ENCODE data around the gene RPL36. TPM values are rescaled to one million over a fixed set of nuclear protein-coding genes. Genes with fewer than 3 reads are reported as not detected.

The RPL36 gene
- total RNA-seq, 6 donors from 2014 or later = 290 to 626 (median 442) TPM

DNA sequence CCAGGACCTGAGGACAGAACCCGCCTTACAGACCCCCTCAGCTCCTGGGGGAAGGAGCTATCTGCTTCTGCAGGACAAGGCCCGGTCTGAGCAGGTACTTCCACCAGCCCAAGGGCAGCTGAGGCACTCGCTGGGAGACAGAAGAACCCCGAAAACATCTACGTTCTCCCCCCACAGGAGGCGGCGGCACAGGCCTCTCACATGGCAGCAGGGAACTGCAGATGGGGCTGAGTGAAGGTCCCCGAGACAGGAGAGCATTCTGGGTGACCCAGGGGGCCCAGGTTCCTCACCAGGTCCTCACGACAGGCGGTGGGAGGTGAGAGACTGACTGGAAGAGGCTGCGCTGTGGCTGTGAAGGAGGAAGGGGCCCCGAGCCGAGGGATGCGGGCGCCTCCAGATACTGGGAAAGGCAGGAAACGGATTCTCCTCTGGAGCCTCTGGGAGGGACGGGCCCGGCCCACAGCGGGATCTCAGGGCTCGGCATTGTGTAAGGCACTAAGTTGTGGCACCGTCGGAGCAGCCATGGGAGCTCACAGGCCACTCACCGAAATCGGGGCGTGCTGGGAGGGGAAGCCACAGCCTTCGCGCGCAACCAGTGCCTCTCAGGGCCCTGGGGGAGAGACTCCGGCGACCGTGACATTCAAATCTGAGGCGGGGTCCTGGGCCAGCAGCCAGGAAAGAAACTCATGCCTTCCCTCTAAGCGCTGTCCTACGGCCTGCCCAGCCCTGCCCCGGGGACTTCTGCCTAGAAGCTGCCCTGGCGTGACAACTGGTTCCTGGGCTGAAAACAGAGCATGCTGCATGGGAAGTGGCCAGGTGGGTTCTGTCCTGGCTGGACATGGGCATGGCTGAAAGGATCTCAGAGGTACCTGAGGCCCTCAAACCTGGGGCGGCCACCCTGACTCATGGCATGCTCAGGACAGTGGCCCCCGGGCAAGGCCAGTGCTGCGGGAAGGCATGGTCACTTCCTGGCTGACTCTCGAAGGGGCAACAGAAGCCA is 14.0 kb downstream of the RPL36 start:
- Histone ChIP-seq H3K4me3 (no peak overlapping the region), H3K9me3 (no peaks in the 10 kb centered on the region), H3K27me3 (no peaks in the 10 kb centered on the region), H3K27ac (no peak overlapping the region), H3K36me3 (peaks cover 23 to 88% (median 72%) of the 10 kb centered on the region in 4 donors), H3K4me1 (no peaks in the 10 kb centered on the region)
- peak in 1 of 2 donors; percentile 66 for DNase-seq
- 95 to 97% methylated on average over 22 to 35 of the region's 40 CpGs for WGBS, 2 donors
- TF ChIP-seq, protein P1, sequence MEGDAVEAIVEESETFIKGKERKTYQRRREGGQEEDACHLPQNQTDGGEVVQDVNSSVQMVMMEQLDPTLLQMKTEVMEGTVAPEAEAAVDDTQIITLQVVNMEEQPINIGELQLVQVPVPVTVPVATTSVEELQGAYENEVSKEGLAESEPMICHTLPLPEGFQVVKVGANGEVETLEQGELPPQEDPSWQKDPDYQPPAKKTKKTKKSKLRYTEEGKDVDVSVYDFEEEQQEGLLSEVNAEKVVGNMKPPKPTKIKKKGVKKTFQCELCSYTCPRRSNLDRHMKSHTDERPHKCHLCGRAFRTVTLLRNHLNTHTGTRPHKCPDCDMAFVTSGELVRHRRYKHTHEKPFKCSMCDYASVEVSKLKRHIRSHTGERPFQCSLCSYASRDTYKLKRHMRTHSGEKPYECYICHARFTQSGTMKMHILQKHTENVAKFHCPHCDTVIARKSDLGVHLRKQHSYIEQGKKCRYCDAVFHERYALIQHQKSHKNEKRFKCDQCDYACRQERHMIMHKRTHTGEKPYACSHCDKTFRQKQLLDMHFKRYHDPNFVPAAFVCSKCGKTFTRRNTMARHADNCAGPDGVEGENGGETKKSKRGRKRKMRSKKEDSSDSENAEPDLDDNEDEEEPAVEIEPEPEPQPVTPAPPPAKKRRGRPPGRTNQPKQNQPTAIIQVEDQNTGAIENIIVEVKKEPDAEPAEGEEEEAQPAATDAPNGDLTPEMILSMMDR (IDR thresholded peaks at IDR 0.05) = no peak
- TF ChIP-seq EP300 (IDR thresholded peaks at IDR 0.05) (no peak), POLR2AphosphoS5 (IDR thresholded peaks at IDR 0.05) (no peak), POLR2A (IDR thresholded peaks at IDR 0.05) (no peak)
- ATAC-seq (ENCODE audit: low FRiP score in 2 of 2) = no peak

DNA sequence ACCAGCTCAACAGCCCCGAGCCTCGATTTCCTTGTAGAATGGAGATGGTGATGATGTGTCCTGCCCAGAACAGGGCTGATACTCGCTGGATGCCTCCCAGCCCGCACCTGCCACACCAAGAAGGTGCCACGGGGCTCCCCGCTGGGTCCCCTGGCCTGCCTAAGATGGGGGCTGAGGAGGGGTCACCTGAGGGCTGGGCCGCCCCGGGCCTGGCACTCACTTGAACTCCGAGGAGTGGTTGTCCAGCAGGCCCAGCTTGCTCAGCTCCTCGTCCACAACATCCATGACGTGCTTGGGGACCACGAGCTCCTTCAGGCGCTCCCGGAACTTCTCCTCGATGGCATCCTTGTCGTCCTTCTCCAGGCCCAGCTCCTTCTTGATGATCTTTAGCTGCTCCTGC is 15.5 kb downstream of the RPL36 start:
- WGBS, 2 donors = 92 to 93% methylated on average over 16 of the region's 16 CpGs
- H3K36me3 ChIP-seq = peaks cover 26 to 88% (median 71%) of the 10 kb centered on the region in 4 donors

DNA sequence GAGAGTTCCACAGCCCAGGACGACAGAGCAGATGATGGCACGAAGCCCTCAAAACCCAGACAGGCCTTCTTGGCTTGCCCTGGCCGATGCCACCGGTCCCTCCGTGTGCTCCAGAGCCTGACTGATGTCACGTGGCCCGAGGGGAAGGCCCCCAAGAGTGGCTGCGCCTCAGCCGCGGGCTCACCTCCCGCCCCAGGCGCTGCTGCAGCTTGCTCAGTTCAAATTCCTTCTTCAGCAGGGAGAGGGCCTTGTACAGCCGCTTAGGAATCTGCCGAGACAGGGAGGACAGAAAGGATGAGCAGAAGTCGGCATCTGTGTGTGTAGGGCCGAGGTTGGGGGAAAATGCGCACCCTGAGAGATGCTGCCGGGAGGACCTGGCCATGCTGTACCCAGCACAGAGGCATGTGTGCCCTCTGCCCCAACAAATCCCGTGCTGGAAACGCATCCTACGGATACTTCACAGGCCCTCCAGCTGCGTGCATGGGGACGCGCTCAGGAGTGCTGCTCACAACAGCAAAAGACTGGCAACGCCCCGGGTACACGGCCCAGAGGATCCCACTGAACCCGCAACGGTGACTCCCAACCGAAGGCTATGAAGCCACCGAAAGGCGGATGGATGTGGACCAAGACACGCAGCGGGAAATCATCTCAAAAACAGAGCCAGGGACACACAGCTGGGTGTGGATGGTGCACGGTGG is 16.9 kb downstream of the RPL36 start:
- Histone ChIP-seq H3K27me3 (no peaks in the 10 kb centered on the region), H3K9me3 (no peaks in the 10 kb centered on the region), H3K36me3 (peaks cover 36 to 93% (median 77%) of the 10 kb centered on the region in 4 donors), H3K4me1 (no peaks in the 10 kb centered on the region), H3K27ac (no peak overlapping the region), H3K4me3 (no peak overlapping the region)
- 93 to 96% methylated on average over 17 to 35 of the region's 35 CpGs for WGBS, 2 donors
- TF ChIP-seq POLR2A (IDR thresholded peaks at IDR 0.05) (no peak), EP300 (IDR thresholded peaks at IDR 0.05) (no peak), POLR2AphosphoS5 (IDR thresholded peaks at IDR 0.05) (no peak)
- TF ChIP-seq, protein P1 (IDR thresholded peaks at IDR 0.05) = no peak
- peak in 1 of 2 donors; percentile 54 for DNase-seq
- ATAC-seq (ENCODE audit: low FRiP score in 2 of 2) = no peak

More for the DNA sequence above, 15.5 kb downstream of the RPL36 start:
- TF ChIP-seq POLR2AphosphoS5 (IDR thresholded peaks at IDR 0.05) (no peak), EP300 (IDR thresholded peaks at IDR 0.05) (no peak), POLR2A (IDR thresholded peaks at IDR 0.05) (no peak)
- TF ChIP-seq, protein P1 (IDR thresholded peaks at IDR 0.05) = no peak
- no peaks in the 10 kb centered on the region for H3K27me3 ChIP-seq
- H3K27ac ChIP-seq = no peak overlapping the region
- peak in 1 of 2 donors; percentile 75 for DNase-seq
- ATAC-seq (ENCODE audit: low FRiP score in 2 of 2) = no peak
- H3K4me3 ChIP-seq = no peak overlapping the region
- H3K4me1 ChIP-seq = no peaks in the 10 kb centered on the region
- no peaks in the 10 kb centered on the region for H3K9me3 ChIP-seq

DNA sequence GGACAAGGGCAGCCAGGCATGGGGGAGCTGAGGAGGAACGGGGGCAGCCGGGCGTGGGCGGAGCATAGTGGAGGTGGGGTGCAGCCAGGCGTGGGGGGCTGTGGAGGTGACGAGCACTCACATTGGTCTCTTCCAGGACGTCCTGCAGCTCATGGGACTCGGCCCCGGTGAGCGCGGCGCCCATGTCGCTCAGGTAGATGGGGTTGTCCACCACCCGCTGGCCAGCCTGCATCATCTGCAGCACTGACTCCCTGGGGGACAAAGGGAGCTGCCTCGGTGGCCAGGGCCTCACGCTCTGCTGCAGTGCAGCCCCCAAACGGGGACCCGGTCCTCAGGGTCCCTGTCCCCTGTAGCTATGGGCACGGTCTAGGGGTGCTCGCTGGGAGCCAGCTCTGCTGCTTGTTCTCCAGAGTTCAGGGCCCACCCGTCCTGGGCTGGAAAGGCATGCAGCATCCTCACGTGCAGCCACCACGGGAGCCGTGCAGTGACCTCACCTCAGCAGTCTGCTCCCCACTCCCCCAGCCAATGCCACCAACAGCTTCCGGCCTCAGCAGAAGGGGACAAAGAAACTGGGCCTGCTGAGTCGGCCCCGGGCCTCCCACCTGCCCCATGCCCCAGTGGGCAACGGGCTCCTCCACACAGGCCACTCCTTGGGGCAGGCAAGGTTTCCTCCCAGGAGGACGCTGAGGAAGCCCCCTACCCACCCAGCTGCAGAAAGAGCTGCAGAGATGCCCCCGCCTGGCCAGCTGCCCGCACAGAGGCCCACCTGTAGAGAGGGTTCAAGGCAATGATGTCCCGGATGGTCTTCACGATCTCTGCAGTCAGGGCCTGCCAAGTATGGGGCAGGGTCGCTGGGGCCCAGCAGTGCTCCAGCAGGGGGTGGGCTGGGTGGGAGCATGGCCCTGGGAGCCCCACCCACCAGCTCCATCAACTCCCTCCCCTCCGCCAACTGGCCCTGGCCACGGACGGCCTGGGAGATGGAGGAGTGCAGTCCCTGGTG is 17.8 kb downstream of the RPL36 start:
- H3K36me3 ChIP-seq = peaks cover 39 to 97% (median 84%) of the 10 kb centered on the region in 4 donors
- peak in 1 of 2 donors; percentile 84 for DNase-seq
- WGBS, 2 donors = 90 to 97% methylated on average over 16 to 33 of the region's 37 CpGs

More for the DNA sequence above, 17.8 kb downstream of the RPL36 start:
- TF ChIP-seq EP300 (IDR thresholded peaks at IDR 0.05) (no peak), POLR2AphosphoS5 (IDR thresholded peaks at IDR 0.05) (no peak), POLR2A (IDR thresholded peaks at IDR 0.05) (no peak)
- TF ChIP-seq, protein P1 (IDR thresholded peaks at IDR 0.05) = no peak
- no peaks in the 10 kb centered on the region for H3K9me3 ChIP-seq
- no peaks in the 10 kb centered on the region for H3K4me1 ChIP-seq
- ATAC-seq (ENCODE audit: low FRiP score in 2 of 2) = peak in 1 of 2 donors; percentile 2
- H3K4me3 ChIP-seq = no peak overlapping the region
- H3K27ac ChIP-seq = no peak overlapping the region
- no peaks in the 10 kb centered on the region for H3K27me3 ChIP-seq

Measured in upper lobe of left lung (tissue), 6 donors.